Stimulated activated effector memory CD8-positive, alpha-beta T cell treated with anti-CD3 and anti-CD28 coated beads, Interleukin-12 subunit alpha, Interleukin-12 subunit beta, amount 100 ng/mL, for 72 hours (primary cell): ENCODE results near the gene ICE2.
"Not testable (repeated sequence)": the region's sequence is repeated elsewhere in the genome, so short reads cannot be mapped to it uniquely, and the experiment has no call there.

Source experiments
- ATAC-seq: fragments of 150-1000 bp; cut with Tn5 transposase; 2 replicates; pipeline ENCODE4 v1.10.0; 2021
- DNase-seq, 2 donors: peaks; one replicate each; pipeline ENCODE4 v3.0.0; 2021 to 2022; ENCODE audit warnings: low spot score in 2 of 2
- H3K27ac Mint-ChIP-seq: one replicate; pipeline ENCODE4 v1.8.0; 2022; ENCODE audit warnings: mild to moderate bottlenecking, mixed read lengths
- H3K36me3 Mint-ChIP-seq: one replicate; pipeline ENCODE4 v1.8.0; 2022; ENCODE audit warnings: mild to moderate bottlenecking, mixed read lengths
- H3K4me1 Mint-ChIP-seq: one replicate; pipeline ENCODE4 v1.8.0; 2022; ENCODE audit warnings: mixed read lengths
- H3K4me3 Mint-ChIP-seq: one replicate; pipeline ENCODE4 v1.8.0; 2022; ENCODE audit warnings: mild to moderate bottlenecking, mixed read lengths
- H3K9me3 Mint-ChIP-seq: one replicate; pipeline ENCODE4 v1.8.0; 2022; ENCODE audit warnings: mixed read lengths

ICE2 gene

GRCh38 chr15:60413231-60413824, 65.6 kb downstream of the ICE2 start:
- no peaks in the 10 kb centered on the region for H3K36me3 Mint-ChIP-seq
- H3K9me3 Mint-ChIP-seq: no peaks in the 10 kb centered on the region
- no peak for ATAC-seq
- no peak overlapping the region for H3K27ac Mint-ChIP-seq
- H3K4me3 Mint-ChIP-seq: no peak overlapping the region
- DNase-seq: no peak
- H3K4me1 Mint-ChIP-seq: peaks cover 6% of the 10 kb centered on the region

DNA sequence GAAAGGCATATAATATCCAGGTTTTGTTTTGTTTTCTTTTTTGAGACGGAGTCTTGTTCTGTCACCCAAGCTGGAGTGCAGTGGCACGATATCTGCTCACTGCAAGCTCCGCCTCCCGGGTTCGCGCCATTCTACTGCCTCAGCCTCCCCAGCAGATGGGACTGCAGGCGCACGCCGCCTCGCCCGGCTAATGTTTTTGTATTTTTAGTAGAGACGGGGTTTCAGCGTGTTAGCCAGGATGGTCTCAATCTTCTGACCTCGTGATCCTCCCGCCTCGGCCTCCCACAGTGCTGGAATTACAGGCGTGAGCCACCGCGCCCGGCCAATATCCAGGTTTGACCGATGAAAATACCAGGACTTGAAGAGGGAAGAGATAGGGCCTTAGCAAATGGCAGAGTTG, 66.1 kb downstream of the ICE2 start:
- H3K4me1 Mint-ChIP-seq, DNase-seq, ATAC-seq, H3K9me3 Mint-ChIP-seq, H3K36me3 Mint-ChIP-seq, H3K27ac Mint-ChIP-seq, H3K4me3 Mint-ChIP-seq: not testable (repeated sequence)

DNA sequence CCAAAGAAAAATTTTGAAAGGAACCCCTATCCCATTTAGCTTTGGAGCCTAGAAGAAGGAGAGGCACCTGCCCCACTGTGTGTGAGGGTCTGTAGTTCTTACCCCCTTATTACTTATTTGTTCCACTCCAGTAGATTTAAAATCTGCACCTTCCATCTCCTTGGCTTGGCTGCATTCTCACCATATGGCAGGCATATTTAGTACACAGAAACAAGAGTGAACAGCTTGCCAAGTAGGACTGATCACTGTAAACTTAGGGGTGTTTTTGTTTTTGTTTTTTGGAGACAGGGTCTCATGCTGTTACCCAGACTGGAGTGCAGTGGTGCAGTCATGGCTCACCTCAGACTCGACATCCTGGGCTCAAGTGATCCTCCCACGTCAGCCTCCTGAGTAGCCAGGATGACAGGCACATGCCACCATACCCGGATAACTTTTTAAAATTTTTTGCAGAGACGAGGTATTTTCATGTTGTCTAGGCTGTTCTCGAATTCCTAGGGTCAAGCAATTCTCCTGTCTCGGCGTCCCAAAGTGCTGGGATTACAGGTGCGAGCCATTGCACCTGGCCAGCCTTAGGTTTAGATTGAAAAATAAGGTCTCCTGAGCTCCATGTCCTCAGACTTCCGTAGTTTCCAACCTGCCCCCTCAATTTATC, 67.0 kb downstream of the ICE2 start:
- no peak for ATAC-seq
- Mint-ChIP-seq H3K9me3 (no peaks in the 10 kb centered on the region), H3K4me3 (no peak overlapping the region), H3K27ac (no peak overlapping the region), H3K4me1 (peaks cover 10% of the 10 kb centered on the region), H3K36me3 (no peaks in the 10 kb centered on the region)
- DNase-seq: no peak

- H3K27ac Mint-ChIP-seq, ATAC-seq: not testable (repeated sequence)
These were observed 68.6 kb downstream of the ICE2 start for GRCh38 chr15:60410350-60410749.

DNA sequence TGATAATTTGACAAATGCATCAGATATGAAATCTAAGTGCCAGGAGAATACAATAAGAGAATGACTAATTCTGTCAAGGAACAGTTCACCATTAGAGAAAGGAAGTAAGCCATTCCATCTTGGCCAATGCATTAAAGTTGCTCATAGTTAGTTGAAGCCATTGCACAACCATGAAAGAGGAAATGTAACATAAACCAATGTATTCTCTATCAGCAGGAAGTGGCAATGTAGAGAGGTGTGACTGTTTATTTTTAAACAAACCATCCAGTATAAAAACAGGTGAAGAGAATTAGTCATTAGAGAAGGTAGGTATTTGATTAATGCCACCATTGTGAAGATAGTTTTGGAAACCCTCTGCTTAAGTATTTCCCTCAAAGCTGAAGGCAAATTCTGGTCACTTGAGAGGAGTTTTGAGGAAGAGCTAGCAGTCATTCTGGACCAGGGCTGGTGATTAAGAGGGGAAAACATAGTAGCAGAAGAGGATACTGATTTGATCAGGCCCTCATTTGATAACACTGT, 70.4 kb downstream of the ICE2 start:
- no peak for DNase-seq
- no peak overlapping the region for H3K4me3 Mint-ChIP-seq

More at GRCh38 chr15:60410350-60410749, 68.6 kb downstream of the ICE2 start:
- H3K4me1 Mint-ChIP-seq, H3K9me3 Mint-ChIP-seq, DNase-seq, H3K36me3 Mint-ChIP-seq, H3K4me3 Mint-ChIP-seq: not testable (repeated sequence)

DNA sequence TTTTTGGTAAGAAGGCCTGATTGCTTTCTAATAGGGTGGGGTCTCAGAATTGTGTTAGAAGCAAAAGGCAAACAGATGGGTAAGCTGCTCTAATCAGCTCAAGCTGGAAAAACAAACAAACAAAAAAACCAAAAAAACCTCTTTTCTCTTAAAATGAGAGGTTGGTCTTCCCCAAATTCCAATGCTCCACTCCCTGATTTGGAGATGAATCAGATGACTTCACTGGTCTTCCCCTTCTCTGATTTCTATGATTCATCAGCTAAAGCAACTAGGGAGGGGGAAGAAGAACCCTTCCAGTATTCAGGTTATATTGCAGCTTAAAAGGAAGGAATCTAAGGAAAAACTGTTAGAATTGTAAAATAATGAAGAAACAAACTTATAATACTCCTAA, 71.5 kb downstream of the ICE2 start:
- ATAC-seq (no peak), DNase-seq (no peak)
- Mint-ChIP-seq H3K4me3 (no peak overlapping the region), H3K27ac (no peak overlapping the region), H3K36me3 (no peaks in the 10 kb centered on the region), H3K4me1 (peaks cover 10% of the 10 kb centered on the region), H3K9me3 (no peaks in the 10 kb centered on the region)

More for the DNA sequence above, 70.4 kb downstream of the ICE2 start:
- Mint-ChIP-seq H3K4me1 (peaks cover 10% of the 10 kb centered on the region), H3K9me3 (no peaks in the 10 kb centered on the region), H3K36me3 (no peaks in the 10 kb centered on the region), H3K27ac (peak overlapping the region; percentile 32)
- peak; percentile 84 for ATAC-seq

- ATAC-seq (no peak), DNase-seq (no peak)
- H3K36me3 Mint-ChIP-seq: no peaks in the 10 kb centered on the region
- no peak overlapping the region for H3K27ac Mint-ChIP-seq
- peaks cover 10% of the 10 kb centered on the region for H3K4me1 Mint-ChIP-seq
- no peaks in the 10 kb centered on the region for H3K9me3 Mint-ChIP-seq
- H3K4me3 Mint-ChIP-seq: no peak overlapping the region
These were observed 72.2 kb downstream of the ICE2 start for GRCh38 chr15:60406513-60407414.

DNA sequence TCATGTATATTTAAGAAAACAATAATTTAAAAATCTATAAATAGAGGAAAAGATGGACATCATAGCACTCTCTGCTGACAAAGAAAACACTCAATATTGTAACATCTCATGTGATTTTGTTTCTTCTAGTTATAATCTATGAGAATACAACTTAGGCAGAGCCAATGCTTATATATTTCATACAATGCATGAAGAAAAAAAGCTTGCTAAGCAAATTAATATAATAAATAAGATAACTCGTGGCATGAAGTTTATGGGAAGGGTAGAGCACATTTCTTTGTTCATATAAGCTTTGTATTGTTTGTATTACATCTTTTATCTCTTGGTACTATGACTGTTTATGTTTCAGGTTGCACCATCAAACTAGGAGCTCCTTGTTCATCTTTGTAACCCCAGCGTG, 73.5 kb downstream of the ICE2 start:
- Mint-ChIP-seq H3K4me1 (peaks cover 10% of the 10 kb centered on the region), H3K36me3 (no peaks in the 10 kb centered on the region), H3K4me3 (no peak overlapping the region), H3K27ac (no peak overlapping the region), H3K9me3 (no peaks in the 10 kb centered on the region)
- no peak for ATAC-seq
- DNase-seq: no peak

- not testable (repeated sequence) for DNase-seq, H3K27ac Mint-ChIP-seq, ATAC-seq, H3K4me3 Mint-ChIP-seq, H3K9me3 Mint-ChIP-seq, H3K36me3 Mint-ChIP-seq
- H3K4me1 Mint-ChIP-seq: peaks cover 13% of the 10 kb centered on the region
These were observed 74.6 kb downstream of the ICE2 start for GRCh38 chr15:60404351-60404750.

GRCh38 chr15:60400944-60401343, 78.0 kb downstream of the ICE2 start:
- Mint-ChIP-seq H3K4me1 (peaks cover 27% of the 10 kb centered on the region), H3K27ac (no peak overlapping the region), H3K4me3 (no peak overlapping the region), H3K36me3 (peaks cover 27% of the 10 kb centered on the region), H3K9me3 (no peaks in the 10 kb centered on the region)
- no peak for DNase-seq
- no peak for ATAC-seq

DNA sequence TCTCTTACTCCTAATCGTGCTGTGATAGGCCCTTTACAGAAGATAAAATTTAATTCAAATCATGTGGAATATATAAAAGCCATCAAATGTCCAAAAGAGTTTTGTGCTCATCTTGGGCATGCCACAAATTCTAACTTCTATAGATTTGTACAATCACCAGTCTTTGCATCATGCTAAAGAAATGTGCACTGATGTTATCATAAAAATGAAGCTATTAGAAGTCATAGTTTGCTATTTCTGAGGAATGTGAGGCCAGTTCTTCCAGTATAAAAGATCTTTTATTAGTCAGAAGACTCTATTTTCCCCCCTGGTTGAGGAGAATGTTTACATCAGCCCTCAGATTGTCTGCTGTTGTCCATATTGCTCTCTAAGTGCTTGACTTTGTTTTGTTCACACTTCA, 79.0 kb downstream of the ICE2 start:
- no peak for ATAC-seq
- Mint-ChIP-seq H3K4me3 (no peak overlapping the region), H3K27ac (no peak overlapping the region), H3K4me1 (peaks cover 36% of the 10 kb centered on the region), H3K36me3 (peaks cover 37% of the 10 kb centered on the region), H3K9me3 (no peaks in the 10 kb centered on the region)
- no peak for DNase-seq

GRCh38 chr15:60399246-60399915, 79.6 kb downstream of the ICE2 start:
- Mint-ChIP-seq H3K36me3 (peaks cover 43% of the 10 kb centered on the region), H3K4me1 (peaks cover 40% of the 10 kb centered on the region), H3K9me3 (no peaks in the 10 kb centered on the region), H3K4me3 (peak overlapping the region; percentile 90), H3K27ac (peak overlapping the region; percentile 95)
- DNase-seq (no peak), ATAC-seq (no peak)

DNA sequence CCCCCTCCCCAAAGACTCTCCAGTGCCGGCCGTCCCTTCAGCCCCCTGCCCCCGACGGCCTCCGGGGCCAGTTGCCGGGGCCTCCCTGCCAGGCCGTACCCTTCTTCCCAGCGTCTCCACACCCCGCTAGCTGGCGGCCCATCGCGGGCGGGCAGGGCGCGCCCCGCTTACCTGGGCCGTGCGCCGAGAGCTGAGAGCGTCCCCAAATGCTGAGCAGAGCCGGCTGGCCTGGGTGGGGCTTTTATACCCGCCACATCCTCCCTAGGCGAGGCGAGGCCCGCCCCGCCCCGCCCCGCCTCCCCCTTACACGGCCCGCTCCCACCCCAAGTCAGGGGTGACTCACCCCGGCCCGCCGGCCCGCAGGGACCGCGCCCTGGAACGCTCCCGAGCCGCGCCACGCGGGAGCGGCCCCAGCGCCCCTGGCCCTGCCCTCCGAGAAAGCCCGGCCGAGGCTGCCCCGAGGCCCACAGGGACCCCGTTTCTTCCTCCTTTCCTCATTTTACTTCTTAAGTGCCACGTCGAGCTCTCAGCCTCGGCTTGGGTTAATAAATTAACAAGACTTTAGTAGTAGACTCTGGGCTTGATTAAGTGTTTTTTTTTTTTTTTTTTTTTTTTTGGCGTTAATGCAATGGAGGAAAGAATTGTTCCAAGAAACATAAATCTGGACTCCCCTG, 81.0 kb downstream of the ICE2 start, which contains the start of gene ANXA2:
Gene ANXA2 (minus strand): TSS at position 215 of the 674 bp plus-strand sequence. CDS start 11,911 bp downstream, outside the sequence.
- H3K27ac Mint-ChIP-seq: peak within 1 kb of the TSS; percentile 95
- H3K9me3 Mint-ChIP-seq: no peaks in the 10 kb centered on the region
- peaks cover 55% of the 10 kb centered on the region for H3K4me1 Mint-ChIP-seq
- H3K36me3 Mint-ChIP-seq: peaks cover 58% of the 10 kb centered on the region
- DNase-seq (peak; percentile 69 to 89), ATAC-seq (peak; percentile 88)
- H3K4me3 Mint-ChIP-seq: peak within 1 kb of the TSS; percentile 90

DNA sequence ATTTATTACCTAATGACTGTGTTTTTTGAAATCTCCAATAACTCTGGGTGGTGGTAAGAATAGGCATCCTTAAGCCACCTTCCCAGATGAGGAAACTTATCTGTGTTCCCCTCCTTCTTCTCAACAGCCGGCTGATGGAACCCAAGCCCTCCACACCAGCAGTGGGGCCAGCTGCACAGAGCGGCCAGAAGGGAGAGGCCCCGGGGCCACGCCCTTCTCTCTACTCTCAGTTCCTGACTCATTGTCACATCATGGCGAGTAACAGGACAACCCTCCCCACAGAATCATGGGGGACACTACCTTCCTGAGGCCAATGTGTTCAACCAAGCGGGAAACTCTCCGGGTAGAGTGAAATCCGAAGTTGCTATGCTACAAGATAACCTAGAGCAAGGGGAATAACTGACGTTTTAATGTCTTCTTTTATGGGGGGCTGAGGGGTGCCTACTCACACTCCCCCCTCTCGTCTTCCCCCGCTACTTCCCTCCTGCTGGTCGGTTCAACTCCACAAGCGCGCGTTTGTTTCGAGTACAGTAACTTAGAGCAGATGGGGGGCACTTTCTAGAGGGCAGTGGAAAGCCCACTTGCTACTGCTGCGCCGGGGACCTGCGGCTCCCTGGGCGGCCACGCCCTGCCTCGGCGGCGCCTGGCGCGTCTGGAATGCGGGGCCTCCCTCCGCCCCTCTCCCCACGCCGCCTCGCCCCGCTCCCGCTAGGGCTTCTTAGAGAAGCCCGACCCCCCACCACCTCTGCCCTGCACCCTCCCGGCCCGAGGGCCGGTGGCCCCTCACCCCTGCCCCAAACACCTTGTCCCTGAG, 81.8 kb downstream of the ICE2 start:
- peak overlapping the region; percentile 95 for H3K27ac Mint-ChIP-seq
- peak overlapping the region; percentile 90 for H3K4me3 Mint-ChIP-seq
- peak; percentile 38 to 81 for DNase-seq
- peaks cover 60% of the 10 kb centered on the region for H3K4me1 Mint-ChIP-seq
- peak; percentile 82 for ATAC-seq
- peaks cover 65% of the 10 kb centered on the region for H3K36me3 Mint-ChIP-seq
- H3K9me3 Mint-ChIP-seq: no peaks in the 10 kb centered on the region
